ENCODE measurements around the gene ABCC1.

The ABCC1 gene

GRCh38 chr16:16018705-16019104, 69.3 kb downstream of the ABCC1 start:
- Histone ChIP-seq H3K9me3 (no peaks in the 10 kb centered on the region), H3K4me3 (ENCODE audit: low read depth, low read length) (no peak overlapping the region), H3K4me1 (peaks cover 20% of the 10 kb centered on the region), H3K27me3 (no peaks in the 10 kb centered on the region), H3K36me3 (peaks cover 81% of the 10 kb centered on the region)
- TF ChIP-seq CTCF (IDR thresholded peaks at IDR 0.05; ENCODE audit: low read depth, low read length): no peak
- no peak for DNase-seq

GRCh38 chr16:16019488-16019887, 70.1 kb downstream of the ABCC1 start:
- Histone ChIP-seq H3K4me1 (peaks cover 20% of the 10 kb centered on the region), H3K36me3 (peaks cover 82% of the 10 kb centered on the region), H3K9me3 (no peaks in the 10 kb centered on the region), H3K4me3 (ENCODE audit: low read depth, low read length) (no peak overlapping the region), H3K27me3 (no peaks in the 10 kb centered on the region)
- no peak for DNase-seq
- no peak for TF ChIP-seq CTCF (IDR thresholded peaks at IDR 0.05; ENCODE audit: low read depth, low read length)

GRCh38 chr16:16020291-16020690, 70.9 kb downstream of the ABCC1 start:
- no peak for DNase-seq
- H3K9me3 ChIP-seq: no peaks in the 10 kb centered on the region
- H3K4me3 ChIP-seq (ENCODE audit: low read depth, low read length): no peak overlapping the region
- TF ChIP-seq CTCF (IDR thresholded peaks at IDR 0.05; ENCODE audit: low read depth, low read length): no peak
- no peaks in the 10 kb centered on the region for H3K27me3 ChIP-seq
- peaks cover 80% of the 10 kb centered on the region for H3K36me3 ChIP-seq
- H3K4me1 ChIP-seq: peaks cover 20% of the 10 kb centered on the region

- Histone ChIP-seq H3K27me3 (no peaks in the 10 kb centered on the region), H3K9me3 (no peaks in the 10 kb centered on the region), H3K36me3 (peaks cover 75% of the 10 kb centered on the region), H3K4me3 (ENCODE audit: low read depth, low read length) (no peak overlapping the region), H3K4me1 (peaks cover 20% of the 10 kb centered on the region)
- no peak for DNase-seq
- no peak for TF ChIP-seq CTCF (IDR thresholded peaks at IDR 0.05; ENCODE audit: low read depth, low read length)
Measured at GRCh38 chr16:16021020-16021419, 71.6 kb downstream of the ABCC1 start.

- H3K27me3 ChIP-seq: no peaks in the 10 kb centered on the region
- H3K4me1 ChIP-seq: peaks cover 20% of the 10 kb centered on the region
- no peak overlapping the region for H3K4me3 ChIP-seq (ENCODE audit: low read depth, low read length)
- DNase-seq: no peak
- H3K36me3 ChIP-seq: peaks cover 69% of the 10 kb centered on the region
- no peak for TF ChIP-seq CTCF (IDR thresholded peaks at IDR 0.05; ENCODE audit: low read depth, low read length)
- H3K9me3 ChIP-seq: no peaks in the 10 kb centered on the region
Measured at GRCh38 chr16:16021646-16021987, 72.2 kb downstream of the ABCC1 start.

GRCh38 chr16:16021988-16022682, 72.7 kb downstream of the ABCC1 start:
- H3K4me1 ChIP-seq: peaks cover 20% of the 10 kb centered on the region
- H3K27me3 ChIP-seq: no peaks in the 10 kb centered on the region
- peak; percentile 97 for DNase-seq
- no peak overlapping the region for H3K4me3 ChIP-seq (ENCODE audit: low read depth, low read length)
- H3K36me3 ChIP-seq: peaks cover 67% of the 10 kb centered on the region
- H3K9me3 ChIP-seq: no peaks in the 10 kb centered on the region
- TF ChIP-seq CTCF (IDR thresholded peaks at IDR 0.05; ENCODE audit: low read depth, low read length): no peak
